Mucosa of gallbladder (tissue), 1 donor: ENCODE data around the gene LMBRD1. TPM values are rescaled to one million over a fixed set of nuclear protein-coding genes. Genes with fewer than 3 reads are reported as not detected.

Experiments
- DNase-seq: peaks from one replicate; pipeline ENCODE4 v3.0.0-alpha.2; 2020; ENCODE audit warnings: low spot score
- total RNA-seq: library from RNA; stranded (reverse); gene quantifications from one replicate; pipeline ENCODE4 v1.2.1, GENCODE V29; 2021
- donor health status: DM: no; HTN: no; CAD: no.

LMBRD1 gene
- total RNA-seq, 1 donor from 2014 or later: 106 TPM

- DNase-seq: no peak
Observed at GRCh38 chr6:69631552-69632346, 165.1 kb downstream of the LMBRD1 start.

DNA sequence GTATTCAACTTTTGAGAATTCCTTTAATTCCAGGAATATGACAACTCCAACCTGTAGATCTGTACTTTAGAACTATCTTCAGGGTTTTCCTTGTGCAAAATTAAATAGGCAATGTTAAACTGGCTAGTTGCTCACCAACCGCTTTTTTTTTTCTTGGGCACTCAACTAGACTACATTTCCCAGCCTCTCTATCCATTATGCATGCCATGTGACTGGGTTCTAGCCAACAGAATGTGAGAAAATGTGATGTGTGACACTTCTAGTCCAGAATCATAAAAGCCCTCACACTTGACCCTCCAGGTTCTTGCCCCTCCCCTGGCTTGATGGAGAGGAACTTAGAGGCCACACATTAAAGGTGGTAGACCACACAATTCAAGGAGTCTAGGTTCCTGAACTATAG lies 166.0 kb downstream of the LMBRD1 start:
- DNase-seq: no peak

- no peak for DNase-seq
Observed at GRCh38 chr6:69627625-69628024, 169.2 kb downstream of the LMBRD1 start.

DNA sequence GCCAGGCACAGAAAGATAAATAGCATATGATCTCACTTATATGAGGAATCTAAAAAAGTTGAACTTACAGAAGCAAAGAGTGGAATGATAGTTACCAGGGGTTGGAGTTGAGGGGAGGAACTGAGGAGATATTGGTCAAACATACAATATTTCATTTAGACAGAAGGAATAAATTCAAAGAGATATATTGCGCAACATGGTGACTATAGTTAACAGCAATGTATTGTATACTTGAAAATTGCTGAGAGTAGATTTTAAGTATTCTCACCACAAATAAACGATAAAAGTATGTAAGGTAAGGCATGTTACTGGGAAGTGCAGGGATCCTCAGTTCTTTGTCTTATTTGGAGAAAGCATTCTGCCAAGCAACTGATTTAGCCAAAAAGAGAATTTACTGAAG lies 171.9 kb downstream of the LMBRD1 start:
- no peak for DNase-seq

Other genes with a start within 250 kb of the LMBRD1 start
- 0.49 TPM for gene COL19A1, start 69.5 kb upstream of the LMBRD1 start, total RNA-seq